GM23338 (cell line): Measurements from ENCODE around the gene BRCC3. TPM values are rescaled to one million over a fixed set of nuclear protein-coding genes. Genes with fewer than 3 reads are reported as not detected.

Experiments used
- CTCF ChIP-seq, 2 experiments: fragments of 200-600 bp in 1 of 2; sonication (generic) in 1 of 2; conservative IDR thresholded peaks; 2 replicates each; pipeline versions ENCODE4 v1.5.1 to v1.6.1; 2016 to 2017; ENCODE audit warnings: antibody characterized with exemption in 2 of 2, low read depth in 2 of 2, mild to moderate bottlenecking in 2 of 2, moderate library complexity in 1 of 2
- ETS1 ChIP-seq: IDR thresholded peaks from 2 replicates; pipeline ENCODE4 v1.6.1; 2016; ENCODE audit warnings: antibody characterized with exemption
- EZH2phosphoT487 ChIP-seq: fragments of 200-600 bp; sonication (generic); IDR thresholded peaks from one replicate; pipeline ENCODE4 v1.8.1; 2018; ENCODE audit warnings: antibody characterized with exemption; ENCODE audit not compliant: unreplicated experiment
- NANOG ChIP-seq: IDR thresholded peaks from 2 replicates; pipeline ENCODE4 v1.6.1; 2016; ENCODE audit warnings: antibody characterized with exemption, borderline replicate concordance
- POLR2AphosphoS5 ChIP-seq: IDR thresholded peaks from 2 replicates; pipeline ENCODE4 v1.6.1; 2016; ENCODE audit warnings: antibody characterized with exemption, low read depth
- STAT1 ChIP-seq: IDR thresholded peaks from one replicate; pipeline ENCODE4 v1.6.1; 2016; ENCODE audit warnings: antibody characterized with exemption; ENCODE audit not compliant: unreplicated experiment
- ZNF331 ChIP-seq: fragments of 250-450 bp; sonication (Bioruptor Pico); IDR thresholded peaks from 2 replicates; pipeline ENCODE4 v1.5.0; 2020; ENCODE audit warnings: low read depth, mild to moderate bottlenecking, moderate library complexity
- ZNF462 ChIP-seq: fragments of 250-450 bp; sonication (Bioruptor Pico); IDR thresholded peaks from 2 replicates; pipeline ENCODE4 v1.5.0; 2020; ENCODE audit warnings: mild to moderate bottlenecking, moderate library complexity
- polyA plus RNA-seq: library from polyadenylated mRNA; unstranded; fragments of >200 nt; fragmentation: Nextera tagmentation; extraction: Ambion mirVana; gene quantifications from 2 replicates; pipeline ENCODE4 v1.2.1, GENCODE V29; 2016
- total RNA-seq: library from RNA; depleted of rRNA; stranded (reverse); fragments of >200 nt; shearing (Covaris generic); gene quantifications from 2 replicates; pipeline ENCODE4 v1.2.3, GENCODE V29; 2014

The BRCC3 gene
- total and polyA plus RNA-seq, 2 experiments from 2014 or later, result 18.4 to 26.7 TPM

DNA sequence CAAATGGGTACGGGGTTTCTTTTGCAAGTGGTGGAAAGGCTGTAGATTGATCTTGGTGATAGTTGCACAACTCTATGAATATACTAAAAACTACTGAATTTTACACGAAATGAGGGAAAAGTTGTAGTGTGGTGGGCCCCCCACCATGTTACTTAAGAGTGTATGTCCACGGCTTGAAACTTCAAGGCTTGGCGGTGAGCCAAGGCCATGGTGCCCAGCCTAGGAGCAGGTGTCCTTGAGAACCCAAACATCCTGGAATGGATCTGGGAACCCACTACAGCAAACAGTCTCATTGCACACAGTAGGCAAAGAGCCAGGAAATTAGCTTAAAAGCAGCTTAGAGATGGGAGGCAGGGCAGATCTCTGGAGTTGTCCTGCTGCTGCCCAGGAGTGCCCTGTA is 62.9 kb downstream of the BRCC3 start (continued):
- TF ChIP-seq ZNF462 (CRISPR knock-in tag) (no peak), EZH2phosphoT487 (no peak), STAT1 (no peak), CTCF (conservative IDR thresholded peaks at IDR 0.05; ENCODE audit: low read depth in 2 of 2) (no peak), ZNF331 (CRISPR knock-in tag) (no peak), NANOG (no peak), POLR2AphosphoS5 (no peak), ETS1 (no peak)
